ENCODE results near the gene TRIM25.
A peak's percentile ranks its signal among the peaks of the same experiment; 100 is the strongest.
"Not testable (repeated sequence)": the region's sequence is repeated elsewhere in the genome, so short reads cannot be mapped to it uniquely, and the experiment has no call there.

TRIM25 gene

GRCh38 chr17:56913867-56914580 is at the start of gene TRIM25:
Gene TRIM25 (minus strand): TSS chr17:56914049. CDS start chr17:56913988, 61 bp downstream.
- H3K27ac ChIP-seq = peak within 1 kb of the TSS; percentile 91 to 100 (median 96)

GRCh38 chr17:56960596-56961538 is 47.0 kb upstream of the TRIM25 start, which contains the start of gene COIL:
Gene COIL (minus strand): TSS chr17:56961050. CDS start chr17:56961019, 31 bp downstream.
- peak within 1 kb of the TSS; percentile 63 to 97 (median 93) for H3K27ac ChIP-seq
- H3K4me3 ChIP-seq = peak within 1 kb of the TSS; percentile 62 to 99 (median 90)

More at GRCh38 chr17:56913867-56914580, at the start of gene TRIM25:
- peak within 1 kb of the TSS; percentile 52 to 92 (median 88) for H3K4me3 ChIP-seq

- Histone ChIP-seq H3K4me3 (no peak overlapping the region), H3K27ac (no peak overlapping the region)
Measured at GRCh38 chr17:56956992-56957391, 43.1 kb upstream of the TRIM25 start.

GRCh38 chr17:56949595-56949994 is 35.7 kb upstream of the TRIM25 start:
- H3K4me3 ChIP-seq = no peak overlapping the region
- no peak overlapping the region for H3K27ac ChIP-seq

- H3K4me3 ChIP-seq = no peak overlapping the region
- H3K27ac ChIP-seq = no peak overlapping the region
Measured at GRCh38 chr17:56948491-56948890, 34.6 kb upstream of the TRIM25 start.

- no peak overlapping the region for H3K4me3 ChIP-seq
- H3K27ac ChIP-seq = no peak overlapping the region
Measured at GRCh38 chr17:56947741-56948140, 33.9 kb upstream of the TRIM25 start.

GRCh38 chr17:56945938-56946505 is 32.2 kb upstream of the TRIM25 start:
- no peak overlapping the region for H3K4me3 ChIP-seq
- H3K27ac ChIP-seq = no peak overlapping the region

- no peak overlapping the region for H3K27ac ChIP-seq
Measured at GRCh38 chr17:56943505-56944125, 29.8 kb upstream of the TRIM25 start.

GRCh38 chr17:56939869-56940484 is 26.1 kb upstream of the TRIM25 start:
- Histone ChIP-seq H3K4me3 (no peak overlapping the region), H3K27ac (no peak overlapping the region)

More at GRCh38 chr17:56943505-56944125, 29.8 kb upstream of the TRIM25 start:
- no peak overlapping the region for H3K4me3 ChIP-seq

- H3K27ac ChIP-seq = peak overlapping the region in 1 of 21 experiments; percentile 14
Measured at GRCh38 chr17:56938206-56938605, 24.4 kb upstream of the TRIM25 start.

GRCh38 chr17:56937687-56938086 is 23.8 kb upstream of the TRIM25 start:
- Histone ChIP-seq H3K27ac (peak overlapping the region in 4 of 21 experiments; percentile 14 to 40 (median 26)), H3K4me3 (no peak overlapping the region)

More at GRCh38 chr17:56938206-56938605, 24.4 kb upstream of the TRIM25 start:
- not testable (repeated sequence) for H3K4me3 ChIP-seq

- H3K4me3 ChIP-seq = no peak overlapping the region
- peak overlapping the region in 8 of 21 experiments; percentile 16 to 40 (median 32) for H3K27ac ChIP-seq
Measured at GRCh38 chr17:56936697-56937322, 23.0 kb upstream of the TRIM25 start.

GRCh38 chr17:56935461-56935860 is 21.6 kb upstream of the TRIM25 start:
- no peak overlapping the region for H3K4me3 ChIP-seq
- H3K27ac ChIP-seq = no peak overlapping the region

- no peak overlapping the region for H3K4me3 ChIP-seq
- no peak overlapping the region for H3K27ac ChIP-seq
Measured at GRCh38 chr17:56934280-56934679, 20.4 kb upstream of the TRIM25 start.

- H3K27ac ChIP-seq = no peak overlapping the region
- no peak overlapping the region for H3K4me3 ChIP-seq
Measured at GRCh38 chr17:56933868-56934267, 20.0 kb upstream of the TRIM25 start.

GRCh38 chr17:56933151-56933745 is 19.4 kb upstream of the TRIM25 start:
- no peak overlapping the region for H3K4me3 ChIP-seq
- H3K27ac ChIP-seq = no peak overlapping the region

GRCh38 chr17:56930739-56931337 is 17.0 kb upstream of the TRIM25 start:
- no peak overlapping the region for H3K4me3 ChIP-seq
- no peak overlapping the region for H3K27ac ChIP-seq

All from skin epidermis (tissue), 12 donors.